Pulmonary artery endothelial cell (primary cell): ENCODE data around the gene NOTCH2. TPM values are rescaled to one million over a fixed set of nuclear protein-coding genes. Genes with fewer than 3 reads are reported as not detected.

Source experiments
- DNase-seq: peaks from one replicate; pipeline ENCODE4 v3.0.0-alpha.2; 2011; ENCODE audit warnings: low read depth, low spot score
- total RNA-seq: library from RNA; depleted of rRNA; stranded (reverse); fragments of >200 nt; gene quantifications from 2 replicates; pipeline ENCODE4 v1.2.3, GENCODE V29; 2014

Gene NOTCH2
- total RNA-seq, 1 donor from 2014 or later = 42.9 TPM

- no peak for DNase-seq
These were observed 189.7 kb downstream of the NOTCH2 start for GRCh38 chr1:119879510-119880434.

- DNase-seq = no peak
These were observed 191.3 kb downstream of the NOTCH2 start for GRCh38 chr1:119878171-119878570.

- no peak for DNase-seq
These were observed 195.3 kb downstream of the NOTCH2 start for GRCh38 chr1:119874186-119874585.

- no peak for DNase-seq
These were observed 196.1 kb downstream of the NOTCH2 start for GRCh38 chr1:119873135-119874015.

GRCh38 chr1:119871881-119872280 is 197.6 kb downstream of the NOTCH2 start:
- no peak for DNase-seq

GRCh38 chr1:119870917-119871596 is 198.4 kb downstream of the NOTCH2 start:
- peak; percentile 15 for DNase-seq

- no peak for DNase-seq
These were observed 199.5 kb downstream of the NOTCH2 start for GRCh38 chr1:119869995-119870394.

- DNase-seq = no peak
These were observed 201.3 kb downstream of the NOTCH2 start for GRCh38 chr1:119868176-119868575.

- no peak for DNase-seq
These were observed 203.0 kb downstream of the NOTCH2 start for GRCh38 chr1:119866451-119866850.

- DNase-seq = no peak
These were observed 203.8 kb downstream of the NOTCH2 start for GRCh38 chr1:119865627-119866026.

GRCh38 chr1:119862276-119862675 is 207.2 kb downstream of the NOTCH2 start:
- no peak for DNase-seq

Other genes with a start within 250 kb of the NOTCH2 start
- gene ADAM30, start 173.1 kb downstream of the NOTCH2 start, total RNA-seq = not detected in 2 replicates
- gene SEC22B, start 106.9 kb upstream of the NOTCH2 start, total RNA-seq = 25.9 and 26.7 TPM in 2 replicates